HCT116 (cell line): ENCODE measurements around the gene GPX8. TPM values are rescaled to one million over a fixed set of nuclear protein-coding genes. Genes with fewer than 3 reads are reported as not detected.

Source experiments
- ATAC-seq: fragments of 200-7000 bp; cut with Tn5 transposase; 2 replicates; pipeline ENCODE4 v1.9.1; 2020; ENCODE audit warnings: mild to moderate bottlenecking, moderate library complexity
- BruUV-seq: library from RNA; stranded (reverse); fragments of 400-500 nt; replicated peaks from 2 replicates; lab custom pipeline; 2021; lab: Mats Ljungman, UMichigan
- CTCF ChIA-PET: fragments of 300-600 bp; sonication (Branson Sonifier 250); formaldehyde crosslinking; loops from one replicate; lab custom pipeline; 2021; ENCODE audit warnings: antibody characterized with exemption; lab: Charles Lee
- POLR2A ChIA-PET: fragments of 300-600, 350-600 bp; sonication (Branson Sonifier 250); formaldehyde crosslinking; loops from one replicate; lab custom pipeline; 2021; ENCODE audit warnings: antibody characterized with exemption; lab: Charles Lee
- RAD21 ChIA-PET, 2 experiments: fragments of 300-600 bp; sonication (Branson Sonifier 250); formaldehyde crosslinking; loops; one replicate each; lab custom pipeline; 2023; ENCODE audit warnings: low total read pairs in 2 of 2; ENCODE audit not compliant: uncharacterized antibody in 2 of 2, unreplicated experiment in 2 of 2, low non-redundant PET in 1 of 2; lab: Charles Lee
- DNase-seq: peaks from one replicate; pipeline ENCODE4 v3.0.0-alpha.2; 2010; ENCODE audit warnings: low read depth, low spot score
- H2AFZ ChIP-seq: fragments of 200-600 bp; shearing (Covaris generic), sonication (generic); 2 replicates; pipeline ENCODE4 v1.6.1; 2017; ENCODE audit warnings: low read depth, mixed run types, mixed read lengths, antibody characterized with exemption, low read length; ENCODE audit not compliant: poor library complexity, severe bottlenecking
- H3K27ac ChIP-seq: 2 replicates; pipeline ENCODE4 v1.5.1; 2012; ENCODE audit warnings: low read depth, low read length
- H3K27me3 ChIP-seq: fragments of 200-600 bp; sonication (generic); 2 replicates; pipeline ENCODE4 v1.6.1; 2016; ENCODE audit warnings: mixed run types, low read length, mixed read lengths; ENCODE audit not compliant: insufficient read depth
- H3K36me3 ChIP-seq, 2 experiments: fragments of 200-500 bp in 1 of 2; fragments of 200-600 bp in 1 of 2; sonication (Bioruptor generic) in 1 of 2; sonication (generic) in 1 of 2; 2 replicates each; pipeline versions ENCODE4 v1.5.1 to v1.6.1; 2014 to 2016; ENCODE audit warnings: low read length in 2 of 2, inconsistent platforms in 1 of 2, mixed read lengths in 1 of 2, mixed run types in 1 of 2; ENCODE audit not compliant: insufficient read depth in 2 of 2, control insufficient read depth in 1 of 2
- H3K4me1 ChIP-seq, 2 experiments: fragments of 200-600 bp in 1 of 2; sonication (generic) in 1 of 2; 2 replicates each; pipeline versions ENCODE4 v1.5.1 to v1.6.1; 2012 to 2017; ENCODE audit warnings: low read length in 2 of 2, inconsistent platforms in 1 of 2, mild to moderate bottlenecking in 1 of 2, mixed read lengths in 1 of 2, mixed run types in 1 of 2, moderate library complexity in 1 of 2; ENCODE audit not compliant: insufficient read depth in 2 of 2, control insufficient read depth in 1 of 2
- H3K4me2 ChIP-seq: fragments of 200-600 bp; sonication (generic); 2 replicates; pipeline ENCODE4 v1.6.1; 2017; ENCODE audit warnings: mixed run types, low read length, mixed read lengths
- H3K4me3 ChIP-seq, 2 experiments: fragments of 200-600 bp in 1 of 2; sonication (generic) in 1 of 2; replicated peaks in 1 of 2; 2 replicates each; pipeline ENCODE4 v1.5.1; 2011 to 2016; ENCODE audit warnings: low read length in 2 of 2, control low read depth in 1 of 2, low read depth in 1 of 2, mild to moderate bottlenecking in 1 of 2, mixed read lengths in 1 of 2, mixed run types in 1 of 2
- H3K79me2 ChIP-seq: fragments of 200-600 bp; sonication (generic); 2 replicates; pipeline ENCODE4 v1.6.1; 2017; ENCODE audit warnings: mild to moderate bottlenecking, mixed run types, low read length, moderate library complexity, mixed read lengths; ENCODE audit not compliant: insufficient read depth
- H3K9ac ChIP-seq: fragments of 200-600 bp; sonication (generic); 2 replicates; pipeline ENCODE4 v1.6.1; 2016; ENCODE audit warnings: low read length, mixed read lengths
- H3K9me2 ChIP-seq: fragments of 200-600 bp; sonication (generic), shearing (Covaris generic); 2 replicates; pipeline ENCODE4 v1.6.1; 2017; ENCODE audit warnings: mixed run types, mild to moderate bottlenecking, moderate library complexity; ENCODE audit not compliant: insufficient read depth
- H3K9me3 ChIP-seq, 2 experiments: fragments of 200-500 bp in 1 of 2; fragments of 200-600 bp in 1 of 2; sonication (Bioruptor generic) in 1 of 2; sonication (generic) in 1 of 2; 2 replicates each; pipeline ENCODE4 v1.6.1; 2014 to 2017; ENCODE audit warnings: low read length in 2 of 2, mixed read lengths in 2 of 2, inconsistent platforms in 1 of 2, low read depth in 1 of 2, mild to moderate bottlenecking in 1 of 2, mixed run types in 1 of 2, moderate library complexity in 1 of 2; ENCODE audit not compliant: control insufficient read depth in 1 of 2, insufficient read depth in 1 of 2
- H4K20me1 ChIP-seq: fragments of 200-600 bp; sonication (generic), shearing (Covaris generic); 2 replicates; pipeline ENCODE4 v1.6.1; 2017; ENCODE audit warnings: mixed run types, mild to moderate bottlenecking, moderate library complexity; ENCODE audit not compliant: insufficient read depth
- ATF3 ChIP-seq: IDR thresholded peaks from 2 replicates; pipeline ENCODE4 v1.6.1; 2012
- CTCF ChIP-seq, 3 experiments: fragments of 200-600 bp in 1 of 3; sonication (generic) in 1 of 3; IDR thresholded peaks in 2 of 3; conservative IDR thresholded peaks in 1 of 3; 2 replicates each; pipeline ENCODE4 v1.5.1; 2012 to 2017; ENCODE audit warnings: low read depth in 2 of 3, low read length in 2 of 3, antibody characterized with exemption in 1 of 3, borderline replicate concordance in 1 of 3, control low read depth in 1 of 3, mild to moderate bottlenecking in 1 of 3, mixed read lengths in 1 of 3, mixed run types in 1 of 3, moderate library complexity in 1 of 3; ENCODE audit not compliant: insufficient read depth in 1 of 3
- ELF1 ChIP-seq: IDR thresholded peaks from 2 replicates; pipeline ENCODE4 v1.6.1; 2012; ENCODE audit warnings: low read depth, borderline replicate concordance
- EZH2phosphoT487 ChIP-seq: fragments of 200-600 bp; IDR thresholded peaks from 2 replicates; pipeline ENCODE4 v1.6.1; 2018; ENCODE audit warnings: antibody characterized with exemption, borderline replicate concordance
- JUND ChIP-seq: IDR thresholded peaks from 2 replicates; pipeline ENCODE4 v1.6.1; 2012
- POLR2A ChIP-seq: IDR thresholded peaks from 2 replicates; pipeline ENCODE4 v1.7.0; 2011; ENCODE audit warnings: borderline replicate concordance; ENCODE audit not compliant: insufficient read depth, insufficient read length; ENCODE audit errors: extremely low read depth
- RAD21 ChIP-seq: IDR thresholded peaks from 2 replicates; pipeline ENCODE4 v1.6.1; 2012; ENCODE audit warnings: low read depth, mild to moderate bottlenecking
- SP1 ChIP-seq: IDR thresholded peaks from 2 replicates; pipeline ENCODE4 v1.6.1; 2012; ENCODE audit warnings: low read depth
- SRF ChIP-seq: IDR thresholded peaks from 2 replicates; pipeline ENCODE4 v1.6.1; 2012; ENCODE audit warnings: low read depth
- YY1 ChIP-seq: IDR thresholded peaks from 2 replicates; pipeline ENCODE4 v1.6.1; 2011; ENCODE audit warnings: low read length, low read depth, moderate library complexity, mild to moderate bottlenecking; ENCODE audit not compliant: insufficient replicate concordance; ENCODE audit errors: extremely low read depth
- ZFX ChIP-seq: fragments of 450-650 bp; IDR thresholded peaks from 2 replicates; pipeline ENCODE4 v1.6.1; 2017
- ZNF274 ChIP-seq: fragments of 200-500 bp; sonication (Bioruptor generic); IDR thresholded peaks from 2 replicates; pipeline ENCODE4 v1.6.1; 2014; ENCODE audit warnings: mild to moderate bottlenecking, low read depth, low read length, inconsistent platforms
- intact Hi-C: fragments of 100-400 bp; cut with micrococcal nuclease; formaldehyde crosslinking; loops from 2 replicates; pipeline ENCODE4 v1.10.0; 2022
- total RNA-seq: library from RNA; stranded (reverse); gene quantifications from one replicate; pipeline ENCODE4 v1.2.1, GENCODE V29; 2021; ENCODE audit not compliant: unreplicated experiment

GPX8 gene
- total RNA-seq, 1 experiment from 2014 or later: 36.5 TPM

- RAD21 ChIA-PET: no interaction called here
- Histone ChIP-seq H3K9ac (no peak overlapping the region), H3K4me2 (no peak overlapping the region), H2AFZ (peak overlapping the region; percentile 66), H3K36me3 (no peaks in the 10 kb centered on the region), H3K27ac (no peak overlapping the region), H3K27me3 (no peaks in the 10 kb centered on the region), H3K79me2 (no peaks in the 10 kb centered on the region), H3K4me3 (no peak overlapping the region), H3K4me1 (no peaks in the 10 kb centered on the region), H3K9me3 (no peaks in the 10 kb centered on the region), H3K9me2 (no peaks in the 10 kb centered on the region), H4K20me1 (no peaks in the 10 kb centered on the region)
- POLR2A ChIA-PET: interaction anchor here (0.5 kb wide), 1 partner anchor 944 kb away, joined by 3 read pairs; no protein-coding TSS in a partner anchor
- BruUV-seq: no TSS peak
- DNase-seq (peak; percentile 57), ATAC-seq (peak; percentile 95)
- intact Hi-C loops: loop anchor here (1.0 to 5.0 kb wide), 3 partner anchors 40 to 507 kb away; partner anchors contain the start of gene MCIDAS
- no peak for TF ChIP-seq EZH2phosphoT487
- TF ChIP-seq ZNF274: no peak
- TF ChIP-seq JUND: no peak
- peak; percentile 44 to 57 (median 47); a peak in 4 of 6 replicates for TF ChIP-seq CTCF (IDR thresholded peaks at IDR 0.05 in 2 of 3, conservative IDR thresholded peaks at IDR 0.05 in 1 of 3; ENCODE audit: borderline replicate concordance in 1 of 3, insufficient read depth in 1 of 3, low read depth in 2 of 3, low read length in 2 of 3)
- TF ChIP-seq SP1: no peak
- TF ChIP-seq RAD21: peak; percentile 80
- no peak for TF ChIP-seq YY1
- no peak for TF ChIP-seq ATF3
- TF ChIP-seq SRF: no peak
- TF ChIP-seq POLR2A: no peak
- TF ChIP-seq ELF1: no peak
- TF ChIP-seq ZFX: no peak
- CTCF ChIA-PET: interaction anchor here (0.6 to 1.9 kb wide), 16 partner anchors 10 to 1021 kb away, joined by 3 to 12 read pairs (median 4); partner anchors contain the start of genes CCNO and CDC20B
Observed at GRCh38 chr5:55187370-55187769, 27.4 kb downstream of the GPX8 start.
